Motor neuron (in vitro differentiated cells): Measurements from ENCODE around the gene USP17L24. TPM values are rescaled to one million over a fixed set of nuclear protein-coding genes. Genes with fewer than 3 reads are reported as not detected.

Source experiments
- total RNA-seq, 8 experiments: library from RNA; unstranded; fragments of 300-600 nt; gene quantifications; 2 replicates each; pipeline versions ENCODE4 v1.2.3 to v1.2.4, GENCODE V29; 2022

The USP17L24 gene
- total RNA-seq, 8 experiments from 2014 or later, result not detected

Other genes starting within 250 kb of the USP17L24 start
- not detected for gene FAM90A26, start 154.8 kb upstream of the USP17L24 start, total RNA-seq
- gene USP17L10, start 114.5 kb upstream of the USP17L24 start, total RNA-seq, result not detected
- under 1 TPM in 3 of 8 experiments, not detected in 5; 0.24 to 0.33 (median 0.29) TPM for gene USP17L11, start 109.8 kb upstream of the USP17L24 start, total RNA-seq
- not detected for gene USP17L12, start 105.0 kb upstream of the USP17L24 start, total RNA-seq
- not detected for gene USP17L13, start 100.3 kb upstream of the USP17L24 start, total RNA-seq
- gene USP17L15, start 90.8 kb upstream of the USP17L24 start, total RNA-seq, result under 1 TPM in 1 of 8 experiments, not detected in 7; 0.13 TPM
- gene USP17L17, start 81.3 kb upstream of the USP17L24 start, total RNA-seq, result not detected
- not detected for gene USP17L18, start 76.5 kb upstream of the USP17L24 start, total RNA-seq
- gene USP17L19, start 71.8 kb upstream of the USP17L24 start, total RNA-seq, result not detected
- gene USP17L20, start 67.0 kb upstream of the USP17L24 start, total RNA-seq, result not detected
- not detected for gene USP17L21, start 62.3 kb upstream of the USP17L24 start, total RNA-seq
- under 1 TPM in 1 of 8 experiments, not detected in 7; 0.19 TPM for gene USP17L22, start 57.5 kb upstream of the USP17L24 start, total RNA-seq
- not detected for gene USP17L25, start 4.7 kb downstream of the USP17L24 start, total RNA-seq
- not detected for gene USP17L26, start 9.5 kb downstream of the USP17L24 start, total RNA-seq
- gene USP17L5, start 14.2 kb downstream of the USP17L24 start, total RNA-seq, result not detected
- gene USP17L27, start 19.0 kb downstream of the USP17L24 start, total RNA-seq, result not detected
- not detected for gene USP17L28, start 23.7 kb downstream of the USP17L24 start, total RNA-seq
- not detected for gene USP17L29, start 28.5 kb downstream of the USP17L24 start, total RNA-seq
- not detected for gene USP17L30, start 38.0 kb downstream of the USP17L24 start, total RNA-seq
- gene DEFB131A, start 119.2 kb downstream of the USP17L24 start, total RNA-seq, result not detected